ENCODE results near the gene ARVCF.

ARVCF gene

DNA sequence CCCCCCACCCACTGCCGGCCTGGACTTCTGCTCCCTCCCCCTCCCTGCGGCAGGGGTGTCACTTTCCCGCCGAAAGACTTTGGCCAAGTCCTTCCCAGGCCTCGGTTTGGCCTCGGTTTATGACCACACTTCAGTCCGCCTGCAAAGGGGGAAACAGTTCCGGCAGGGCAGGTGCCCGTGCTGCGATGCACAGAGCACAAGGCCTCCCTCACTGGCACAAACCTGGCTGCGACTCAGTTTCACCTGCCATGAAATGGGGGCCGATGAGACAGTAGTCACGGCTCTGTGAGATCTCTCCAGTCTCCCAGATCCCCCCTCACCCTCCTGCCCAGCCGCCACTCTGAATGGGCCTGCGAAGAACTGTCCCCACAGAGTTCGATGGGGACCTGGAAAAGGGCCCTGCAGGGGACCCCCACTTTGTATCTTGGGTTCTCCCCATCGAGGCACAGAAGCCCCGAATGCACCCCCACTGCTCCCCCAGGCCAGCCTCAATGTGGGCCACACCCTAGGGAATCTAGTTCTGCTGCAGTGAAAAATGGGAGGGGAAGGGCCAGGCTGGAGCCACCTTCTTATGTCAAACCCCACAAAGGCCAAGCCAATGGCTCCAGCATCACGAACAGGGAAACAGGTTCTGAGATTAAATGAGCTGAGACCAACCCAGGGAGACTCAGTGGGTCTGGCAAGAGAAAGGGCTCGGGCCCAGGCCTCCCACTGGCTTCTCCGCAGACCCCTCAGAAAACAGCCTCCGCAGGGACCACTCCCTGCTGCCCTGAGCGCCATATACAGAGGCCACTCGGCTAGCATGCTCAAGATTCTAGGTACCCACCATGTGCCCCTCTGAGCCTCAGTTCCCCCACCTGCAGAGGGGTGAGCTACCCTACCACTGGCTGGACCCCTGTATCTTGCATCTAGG is 29.0 kb downstream of the ARVCF start:
- no peak overlapping the region for H3K4me3 ChIP-seq (ENCODE audit: low read length)
- TF ChIP-seq, protein P1, sequence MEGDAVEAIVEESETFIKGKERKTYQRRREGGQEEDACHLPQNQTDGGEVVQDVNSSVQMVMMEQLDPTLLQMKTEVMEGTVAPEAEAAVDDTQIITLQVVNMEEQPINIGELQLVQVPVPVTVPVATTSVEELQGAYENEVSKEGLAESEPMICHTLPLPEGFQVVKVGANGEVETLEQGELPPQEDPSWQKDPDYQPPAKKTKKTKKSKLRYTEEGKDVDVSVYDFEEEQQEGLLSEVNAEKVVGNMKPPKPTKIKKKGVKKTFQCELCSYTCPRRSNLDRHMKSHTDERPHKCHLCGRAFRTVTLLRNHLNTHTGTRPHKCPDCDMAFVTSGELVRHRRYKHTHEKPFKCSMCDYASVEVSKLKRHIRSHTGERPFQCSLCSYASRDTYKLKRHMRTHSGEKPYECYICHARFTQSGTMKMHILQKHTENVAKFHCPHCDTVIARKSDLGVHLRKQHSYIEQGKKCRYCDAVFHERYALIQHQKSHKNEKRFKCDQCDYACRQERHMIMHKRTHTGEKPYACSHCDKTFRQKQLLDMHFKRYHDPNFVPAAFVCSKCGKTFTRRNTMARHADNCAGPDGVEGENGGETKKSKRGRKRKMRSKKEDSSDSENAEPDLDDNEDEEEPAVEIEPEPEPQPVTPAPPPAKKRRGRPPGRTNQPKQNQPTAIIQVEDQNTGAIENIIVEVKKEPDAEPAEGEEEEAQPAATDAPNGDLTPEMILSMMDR (conservative IDR thresholded peaks at IDR 0.05; ENCODE audit: low read length) = no peak
- no peak for DNase-seq (ENCODE audit: low read depth)

DNA sequence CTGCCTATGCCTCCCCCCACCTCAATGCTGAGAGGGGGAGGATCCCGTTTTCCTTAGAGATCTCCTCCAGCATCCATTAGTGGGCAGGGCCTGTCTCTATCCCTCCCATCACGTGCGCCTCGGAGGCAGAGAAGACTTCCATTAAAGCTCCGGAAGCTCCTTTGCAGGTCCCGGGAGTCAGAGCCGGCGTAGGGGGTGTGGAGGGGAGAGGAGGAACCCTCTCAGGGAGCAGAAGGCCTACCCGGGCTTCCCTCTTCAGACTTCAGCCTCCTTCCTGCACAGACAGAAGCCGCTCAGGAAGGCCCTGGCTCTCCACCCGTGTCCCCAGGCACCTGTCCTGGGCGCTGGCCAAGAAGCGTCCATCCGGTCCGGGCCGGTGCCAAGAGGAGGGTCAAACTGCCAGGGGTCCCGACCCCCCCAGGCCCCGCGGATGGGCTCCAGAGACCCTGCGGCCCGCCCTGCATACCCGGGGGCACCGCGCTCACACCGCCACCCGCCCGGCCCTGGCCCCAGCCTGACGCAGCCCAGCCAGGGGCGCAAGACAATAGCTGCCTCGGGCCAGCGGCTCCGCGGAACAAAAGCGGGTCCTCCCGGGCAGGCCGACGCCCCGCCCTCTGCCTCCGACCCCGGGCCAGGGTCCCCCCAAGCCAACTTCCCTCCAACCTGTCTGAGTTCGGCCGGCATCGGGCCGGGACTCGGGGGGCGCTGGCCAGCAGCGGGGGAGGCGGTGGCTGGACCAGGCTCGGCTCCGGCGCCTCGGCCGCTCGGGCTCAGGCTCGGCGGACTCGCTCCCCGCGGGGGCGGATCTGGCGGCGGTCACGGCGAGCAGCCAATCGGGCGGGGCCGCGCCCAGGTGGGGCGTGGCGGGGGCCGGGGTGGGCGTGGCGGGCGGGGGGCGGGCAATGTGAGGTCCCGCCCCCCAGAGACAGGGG is 29.9 kb downstream of the ARVCF start:
- DNase-seq (ENCODE audit: low read depth) = peak; percentile 61
- TF ChIP-seq, protein P1 (conservative IDR thresholded peaks at IDR 0.05; ENCODE audit: low read length) = no peak
- peak overlapping the region; percentile 66 for H3K4me3 ChIP-seq (ENCODE audit: low read length)

DNA sequence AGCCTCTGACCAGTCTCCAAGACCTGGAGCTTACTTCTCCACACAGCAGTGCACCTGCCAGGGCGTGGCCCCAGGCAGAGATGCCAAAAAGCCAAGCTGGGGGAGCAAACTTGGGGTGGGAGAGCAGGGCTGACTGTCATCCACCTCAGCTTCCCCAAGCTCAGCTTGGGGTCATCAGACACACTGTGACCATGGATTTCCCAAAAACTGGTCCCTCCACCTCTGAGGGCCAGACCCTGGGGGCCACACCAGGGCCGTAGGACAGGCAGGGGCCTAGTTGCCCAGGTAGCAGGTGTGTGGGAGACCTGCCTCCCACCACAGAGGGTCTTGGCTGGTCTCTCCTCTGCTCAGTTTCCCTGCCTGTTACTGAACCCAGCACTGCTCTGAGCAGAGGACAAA is 30.6 kb downstream of the ARVCF start:
- peak overlapping the region; percentile 66 for H3K4me3 ChIP-seq (ENCODE audit: low read length)
- DNase-seq (ENCODE audit: low read depth) = no peak

DNA sequence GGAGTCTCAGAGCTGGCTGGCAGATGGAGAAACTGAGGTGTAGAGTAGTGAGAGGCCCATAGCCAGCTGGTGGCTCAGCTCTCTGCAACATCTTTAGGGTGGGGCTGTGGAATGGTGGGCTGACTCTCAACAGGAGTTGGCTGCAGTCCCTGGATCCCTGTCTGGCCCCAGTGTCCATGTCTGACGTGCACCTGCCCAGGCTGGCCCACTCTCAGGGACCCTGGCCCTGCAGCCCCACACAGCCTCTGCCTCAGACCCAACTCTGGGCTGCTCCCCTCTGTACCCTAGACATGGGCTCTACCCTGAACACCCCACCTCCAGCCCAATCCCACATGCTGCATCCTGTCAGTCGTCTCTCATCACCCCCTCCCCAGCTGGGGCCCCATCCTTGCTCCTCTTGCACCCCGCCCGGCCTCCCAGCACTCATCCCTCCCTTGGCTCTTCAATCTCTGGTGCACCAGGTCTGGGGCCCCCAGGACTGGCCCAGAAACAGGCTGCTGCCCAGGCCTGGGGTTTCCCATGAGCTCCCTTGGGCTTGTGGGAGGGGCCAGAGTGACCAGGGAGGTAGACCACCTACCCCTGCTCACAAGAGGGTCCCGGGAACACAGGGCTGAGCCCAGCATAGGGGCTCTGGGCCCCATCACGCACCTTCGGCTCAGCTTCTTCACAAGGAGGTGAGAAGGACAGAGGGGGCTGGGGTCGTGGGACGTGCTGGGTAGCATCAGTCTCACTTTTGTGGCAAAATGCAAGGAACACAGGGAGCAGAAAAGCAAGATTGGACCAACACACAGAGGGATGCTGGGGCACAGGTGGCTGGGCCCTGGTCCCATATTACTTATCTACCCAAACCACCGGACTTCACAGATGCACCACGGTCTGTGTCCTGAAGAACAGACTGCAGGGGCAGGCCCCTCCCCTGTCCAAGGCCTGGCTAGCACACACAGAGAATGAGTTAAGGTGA is 31.5 kb downstream of the ARVCF start:
- TF ChIP-seq, protein P1 (conservative IDR thresholded peaks at IDR 0.05; ENCODE audit: low read length) = no peak

More for the DNA sequence above, 30.6 kb downstream of the ARVCF start:
- TF ChIP-seq, protein P1 (conservative IDR thresholded peaks at IDR 0.05; ENCODE audit: low read length) = no peak

DNA sequence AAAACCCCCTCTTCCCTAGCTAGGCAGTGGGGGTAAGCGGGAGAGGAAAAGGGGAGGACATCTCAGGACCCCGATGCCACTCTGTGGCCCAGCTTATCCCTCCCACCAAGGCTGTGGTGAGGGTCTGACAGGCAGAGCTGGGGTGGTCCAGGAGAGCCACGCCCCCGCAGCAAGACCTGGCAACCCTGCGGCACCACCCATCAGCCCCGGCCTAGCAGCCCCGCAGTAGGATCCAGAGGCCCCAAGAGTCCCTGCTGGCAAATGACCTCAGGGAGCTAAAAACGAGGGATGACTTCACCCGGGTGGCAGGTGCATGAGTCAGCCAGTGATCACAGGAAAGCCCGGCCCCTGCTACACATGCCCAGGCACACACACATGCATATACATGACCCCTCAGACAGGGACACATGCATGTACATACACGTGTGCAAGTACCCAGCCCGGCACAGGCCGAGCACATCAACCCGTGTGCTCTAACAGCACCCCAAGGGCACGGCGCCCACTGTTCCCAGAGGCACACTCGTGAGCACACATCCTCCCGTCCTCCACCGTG is 32.3 kb downstream of the ARVCF start:
- H3K4me3 ChIP-seq (ENCODE audit: low read length) = no peak overlapping the region
- TF ChIP-seq, protein P1 (conservative IDR thresholded peaks at IDR 0.05; ENCODE audit: low read length) = no peak
- peak; percentile 57 for DNase-seq (ENCODE audit: low read depth)

More for the DNA sequence above, 31.5 kb downstream of the ARVCF start:
- no peak overlapping the region for H3K4me3 ChIP-seq (ENCODE audit: low read length)
- DNase-seq (ENCODE audit: low read depth) = no peak

DNA sequence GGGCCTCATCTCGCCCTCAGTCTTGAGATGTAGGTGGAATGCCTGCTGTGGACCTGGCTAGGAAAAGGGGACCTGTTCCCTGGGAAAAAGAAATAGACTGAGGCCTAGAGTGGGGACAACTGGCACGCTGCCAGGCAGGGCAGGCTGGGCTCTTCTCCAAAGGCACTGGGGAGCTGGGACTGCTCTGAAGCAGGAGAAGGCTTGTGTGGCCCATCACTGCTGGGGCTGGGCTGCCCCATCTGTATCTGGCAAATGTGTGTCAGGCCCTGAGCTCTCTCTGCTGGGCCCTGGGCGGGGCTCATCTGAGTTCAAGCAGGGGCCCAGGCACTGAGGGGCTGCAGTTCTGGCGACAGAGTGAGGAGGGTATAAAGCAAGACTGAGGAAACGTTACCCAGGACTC is 32.9 kb downstream of the ARVCF start:
- H3K4me3 ChIP-seq (ENCODE audit: low read length) = no peak overlapping the region
- TF ChIP-seq, protein P1 (conservative IDR thresholded peaks at IDR 0.05; ENCODE audit: low read length) = no peak
- no peak for DNase-seq (ENCODE audit: low read depth)

Measured in AG10803 (cell line).